HepG2 (cell line): ENCODE data around the gene ADGRB3. TPM values are rescaled to one million over a fixed set of nuclear protein-coding genes. Genes with fewer than 3 reads are reported as not detected.

ENCODE experiments used
- ATAC-seq: fragments of 200-7000 bp; cut with Tn5 transposase; 3 replicates; pipeline ENCODE4 v1.9.1; 2020; ENCODE audit warnings: mild to moderate bottlenecking, moderate library complexity
- BruUV-seq: library from RNA; stranded (reverse); fragments of 400-500 nt; replicated peaks from 2 replicates; lab custom pipeline; 2021; lab: Mats Ljungman, UMichigan
- CTCF ChIA-PET: fragments of 300-600 bp; formaldehyde crosslinking; extraction: SDS; loops from one replicate; lab custom pipeline; 2021; ENCODE audit warnings: low total read pairs, inconsistent platforms, low intra/inter-chr PET ratio; lab: Yijun Ruan, JAX
- POLR2A ChIA-PET: fragments of 350-600 bp; sonication (Branson Sonifier 250); formaldehyde crosslinking; loops from one replicate; lab custom pipeline; 2020; ENCODE audit warnings: antibody characterized with exemption, inconsistent platforms; lab: Yijun Ruan, JAX
- DNase-seq: peaks from one replicate; pipeline ENCODE4 v3.0.0-alpha.2; 2015; ENCODE audit warnings: low spot score
- FAIRE-seq: peaks from 3 replicates; lab custom pipeline; 2011; peaks lifted over from hg19 to GRCh38; lab: Jason Lieb, UNC
- H2AFZ ChIP-seq: one replicate; pipeline ENCODE4 v1.6.1; 2011; ENCODE audit warnings: low read length, inconsistent platforms
- H3K27ac ChIP-seq: fragments of 300-600 bp; 3 replicates; pipeline ENCODE4 v1.8.0; 2011; ENCODE audit warnings: mixed run types, mild to moderate bottlenecking, mixed read lengths, low read length, inconsistent platforms; ENCODE audit not compliant: insufficient read depth; ENCODE audit errors: extremely low read length
- H3K27me3 ChIP-seq, 2 experiments: fragments of 200-600 bp in 1 of 2; 2 replicates in 1 of 2; 3 replicates in 1 of 2; pipeline versions ENCODE4 v1.6.0 to v1.8.0; 2011; ENCODE audit warnings: low read length in 2 of 2, mild to moderate bottlenecking in 2 of 2, moderate library complexity in 2 of 2, inconsistent platforms in 1 of 2; ENCODE audit not compliant: insufficient read depth in 2 of 2, control insufficient read depth in 1 of 2
- H3K36me3 ChIP-seq, 2 experiments: fragments of 200-600 bp in 1 of 2; replicated peaks in 1 of 2; 2 replicates in 1 of 2; 3 replicates in 1 of 2; pipeline versions ENCODE4 v1.5.1 to v1.8.0; 2011; ENCODE audit warnings: low read length in 2 of 2, inconsistent platforms in 1 of 2; ENCODE audit not compliant: insufficient read depth in 2 of 2, control insufficient read depth in 1 of 2
- H3K4me1 ChIP-seq: 2 replicates; pipeline ENCODE4 v1.5.1; 2012; ENCODE audit warnings: low read length, inconsistent platforms; ENCODE audit not compliant: insufficient read depth
- H3K4me2 ChIP-seq: 2 replicates; pipeline ENCODE4 v1.6.0; 2011; ENCODE audit warnings: low read depth, low read length, inconsistent platforms
- H3K4me3 ChIP-seq, 3 experiments: fragments of 200-600 bp in 1 of 3; sonication (generic), shearing (Covaris generic) in 1 of 3; replicated peaks in 1 of 3; 2 replicates each; pipeline ENCODE4 v1.5.1; 2011 to 2016; ENCODE audit warnings: low read length in 3 of 3, inconsistent platforms in 2 of 3, low read depth in 2 of 3, mild to moderate bottlenecking in 2 of 3, control low read depth in 1 of 3, mixed read lengths in 1 of 3; ENCODE audit not compliant: insufficient read depth in 1 of 3
- H3K79me2 ChIP-seq: one replicate; pipeline ENCODE4 v1.6.1; 2011; ENCODE audit warnings: low read length, inconsistent platforms; ENCODE audit not compliant: insufficient read depth
- H3K9ac ChIP-seq: 2 replicates; pipeline ENCODE4 v1.6.0; 2011; ENCODE audit warnings: mild to moderate bottlenecking, low read depth, low read length, inconsistent platforms; ENCODE audit not compliant: insufficient read depth
- H3K9me3 ChIP-seq: 2 replicates; pipeline ENCODE4 v1.5.1; 2012; ENCODE audit warnings: mild to moderate bottlenecking, low read length
- H4K20me1 ChIP-seq: 2 replicates; pipeline ENCODE4 v1.6.0; 2011; ENCODE audit warnings: inconsistent platforms, mild to moderate bottlenecking, low read length, moderate library complexity; ENCODE audit not compliant: insufficient read depth
- BCLAF1 ChIP-seq: fragments of 450-650 bp; IDR thresholded peaks from 2 replicates; pipeline ENCODE4 v1.6.1; 2017; ENCODE audit warnings: mild to moderate bottlenecking
- BRD4 ChIP-seq: sonication (generic); formaldehyde crosslinking; IDR thresholded peaks from 2 replicates; pipeline ENCODE4 v1.4.0; 2020; ENCODE audit warnings: missing genetic modification reagents
- ESRRA ChIP-seq: sonication (generic); formaldehyde crosslinking; IDR thresholded peaks from 2 replicates; pipeline ENCODE4 v1.5.1; 2020; ENCODE audit warnings: mild to moderate bottlenecking, low read depth, missing genetic modification reagents
- GTF3A ChIP-seq: sonication (generic); formaldehyde crosslinking; conservative IDR thresholded peaks from 2 replicates; pipeline ENCODE4 v1.4.0; 2020; ENCODE audit warnings: mild to moderate bottlenecking, missing genetic modification reagents
- MED8 ChIP-seq: sonication (generic); formaldehyde crosslinking; IDR thresholded peaks from 2 replicates; pipeline ENCODE4 v1.8.1; 2023; ENCODE audit warnings: mild to moderate bottlenecking, missing genetic modification reagents; ENCODE audit not compliant: insufficient replicate concordance
- ZNF761 ChIP-seq: sonication (generic); formaldehyde crosslinking; conservative IDR thresholded peaks from 2 replicates; pipeline ENCODE4 v1.4.0; 2020; ENCODE audit warnings: mild to moderate bottlenecking, missing genetic modification reagents
- ZNF841 ChIP-seq: sonication (generic); formaldehyde crosslinking; IDR thresholded peaks from 2 replicates; pipeline ENCODE4 v1.8.1; 2023; ENCODE audit warnings: missing genetic modification reagents, borderline replicate concordance
- ZSCAN21 ChIP-seq: sonication (generic); formaldehyde crosslinking; IDR thresholded peaks from 2 replicates; pipeline ENCODE4 v1.8.0; 2022; ENCODE audit warnings: mild to moderate bottlenecking, missing genetic modification reagents, moderate library complexity, borderline replicate concordance
- WGBS: methylation state at CpG from one replicate; pipeline ENCODE4 v1.1.6; 2017; ENCODE audit warnings: low lambda C conversion rate; 5-methylcytosine and 5-hydroxymethylcytosine counted together
- in situ Hi-C: cut with HindIII; loops from 2 replicates; pipeline ENCODE4 v1.10.0; 2017; ENCODE audit warnings: low pct_unique_long_range_greater_than_20kb; ENCODE audit not compliant: extremely low pct_ligation_motif_present
- intact Hi-C: fragments of 100-400 bp; cut with micrococcal nuclease; formaldehyde crosslinking; loops from one replicate; pipeline ENCODE4 v1.10.0; 2022; ENCODE audit not compliant: unreplicated experiment
- polyA plus RNA-seq, 8 experiments: library from polyadenylated mRNA; depleted of rRNA in 3 of 8; stranded (reverse) in 7 of 8; unstranded in 1 of 8; fragments of >200 nt; fragmentation: Illumina TruSeq in 4 of 8; extraction: Trizol in 4 of 8; gene quantifications; 2 replicates each; pipeline versions ENCODE4 v1.2.1 to v1.2.3, GENCODE V29; 2011 to 2016; ENCODE audit warnings: low read depth in 4 of 8, missing spikeins in 1 of 8, mixed read lengths in 1 of 8; ENCODE audit not compliant: insufficient read depth in 1 of 8
- total RNA-seq, 5 experiments: library from RNA; depleted of rRNA; stranded (reverse); fragments of >200 nt; fragmentation: Illumina TruSeq; extraction: Trizol; gene quantifications; 2 replicates each; pipeline ENCODE4 v1.2.3, GENCODE V29; 2016; ENCODE audit warnings: low read depth in 1 of 5

The ADGRB3 gene
- total and polyA plus RNA-seq, 2 of the 13 experiments (the other 11 are each of a cell fraction or from before 2014, with no cell fraction given), result not detected

- CTCF ChIA-PET, result no interaction called here
- TF ChIP-seq ESRRA (CRISPR knock-in tag) (no peak), ZSCAN21 (CRISPR knock-in tag) (no peak), ZNF761 (CRISPR knock-in tag) (no peak), ZNF841 (CRISPR knock-in tag) (no peak), BRD4 (CRISPR knock-in tag) (no peak), MED8 (no peak), BCLAF1 (no peak), GTF3A (CRISPR knock-in tag) (no peak)
- TF ChIP-seq, all 625 proteins: peak for 0
- no TSS peak for BruUV-seq
Observed at GRCh38 chr6:68726992-68727391, 91.9 kb downstream of the ADGRB3 start.

More at GRCh38 chr6:68726992-68727391, 91.9 kb downstream of the ADGRB3 start:
- no peaks in the 10 kb centered on the region for H4K20me1 ChIP-seq
- DNase-seq, result no peak
- no peaks in the 10 kb centered on the region for H3K79me2 ChIP-seq
- H3K36me3 ChIP-seq, result no peaks in the 10 kb centered on the region
- H3K9ac ChIP-seq, result no peak overlapping the region
- intact Hi-C loops (no loop called here), in situ Hi-C loops (no loop called here)
- H3K9me3 ChIP-seq, result no peaks in the 10 kb centered on the region
- FAIRE-seq, result no peak
- POLR2A ChIA-PET, result no interaction called here
- H3K4me3 ChIP-seq, result no peak overlapping the region
- H3K4me1 ChIP-seq, result no peaks in the 10 kb centered on the region
- H3K4me2 ChIP-seq, result no peak overlapping the region
- WGBS, result 0% methylated on average over 1 of the region's 1 CpG
- H2AFZ ChIP-seq, result no peak overlapping the region
- ATAC-seq, result no peak
- H3K27me3 ChIP-seq, result no peaks in the 10 kb centered on the region
- no peak overlapping the region for H3K27ac ChIP-seq
